CD4-positive, alpha-beta T cell treated with Interleukin-6 at 100 ng/mL for 8 hours (primary cell): Measurements from ENCODE around the gene CFAP57.
A peak's percentile ranks its signal among the peaks of the same experiment; 100 is the strongest.

ENCODE experiments used
- DNase-seq: peaks from one replicate; pipeline ENCODE4 v3.0.0-alpha.2; 2020; ENCODE audit warnings: mixed read lengths, low spot score

CFAP57 gene

GRCh38 chr1:43255438-43256210 is 83.5 kb downstream of the CFAP57 start:
- DNase-seq: no peak

GRCh38 chr1:43256675-43257570 is 84.8 kb downstream of the CFAP57 start:
- no peak for DNase-seq

- no peak for DNase-seq
Measured at GRCh38 chr1:43258370-43258769, 86.2 kb downstream of the CFAP57 start.

- no peak for DNase-seq
Measured at GRCh38 chr1:43265431-43265830, 93.3 kb downstream of the CFAP57 start.

- no peak for DNase-seq
Measured at GRCh38 chr1:43266881-43267280, 94.8 kb downstream of the CFAP57 start.

GRCh38 chr1:43267291-43267805 is 95.2 kb downstream of the CFAP57 start:
- no peak for DNase-seq

- DNase-seq: no peak
Measured at GRCh38 chr1:43267818-43268425, 95.8 kb downstream of the CFAP57 start.

- no peak for DNase-seq
Measured at GRCh38 chr1:43269627-43270375, 97.7 kb downstream of the CFAP57 start, which contains the start of gene TMEM125. TMEM125 (plus strand) TSS chr1:43269983; CDS start chr1:43272723, 2,740 bp downstream.

- no peak for DNase-seq
Measured at GRCh38 chr1:43270421-43271095, 98.4 kb downstream of the CFAP57 start.

- no peak for DNase-seq
Measured at GRCh38 chr1:43271186-43272118, 99.3 kb downstream of the CFAP57 start.

- DNase-seq: no peak
Measured at GRCh38 chr1:43272161-43272560, 100.0 kb downstream of the CFAP57 start.

- no peak for DNase-seq
Measured at GRCh38 chr1:43272576-43273571, 100.7 kb downstream of the CFAP57 start.

- no peak for DNase-seq
Measured at GRCh38 chr1:43273708-43274107, 101.6 kb downstream of the CFAP57 start.

- peak; percentile 50 for DNase-seq
Measured at GRCh38 chr1:43274125-43274803, 102.1 kb downstream of the CFAP57 start.

- DNase-seq: no peak
Measured at GRCh38 chr1:43274804-43275180, 102.7 kb downstream of the CFAP57 start.

GRCh38 chr1:43275826-43276620 is 103.9 kb downstream of the CFAP57 start:
- no peak for DNase-seq

GRCh38 chr1:43276673-43277072 is 104.5 kb downstream of the CFAP57 start:
- no peak for DNase-seq
